Endodermal cell (in vitro differentiated cells): ENCODE results near the gene IPO11. TPM values are rescaled to one million over a fixed set of nuclear protein-coding genes. Genes with fewer than 3 reads are reported as not detected.

Experiments
- DNase-seq: peaks from one replicate; pipeline ENCODE4 v3.0.0-alpha.2; 2017
- H3K27ac ChIP-seq: 2 replicates; pipeline ENCODE4 v1.5.1; 2013; ENCODE audit warnings: mild to moderate bottlenecking, low read depth, low read length, moderate library complexity
- H3K27me3 ChIP-seq: 2 replicates; pipeline ENCODE4 v1.6.1; 2013; ENCODE audit warnings: mild to moderate bottlenecking, low read length, moderate library complexity; ENCODE audit not compliant: insufficient read depth, control insufficient read depth, poor library complexity, severe bottlenecking
- H3K36me3 ChIP-seq: 2 replicates; pipeline ENCODE4 v1.7.0; 2013; ENCODE audit warnings: mild to moderate bottlenecking, low read length, moderate library complexity; ENCODE audit not compliant: control insufficient read depth, insufficient read depth
- H3K4me1 ChIP-seq: one replicate; pipeline ENCODE4 v1.7.0; 2013; ENCODE audit warnings: low read length; ENCODE audit not compliant: control insufficient read depth, insufficient read depth
- H3K4me3 ChIP-seq: 2 replicates; pipeline ENCODE4 v1.5.1; 2013; ENCODE audit warnings: mild to moderate bottlenecking, low read length, moderate library complexity
- H3K9ac ChIP-seq: 2 replicates; pipeline ENCODE4 v1.6.1; 2013; ENCODE audit warnings: mild to moderate bottlenecking, low read length, moderate library complexity; ENCODE audit not compliant: poor library complexity, severe bottlenecking; ENCODE audit errors: extremely low read depth
- H3K9me3 ChIP-seq: 2 replicates; pipeline ENCODE4 v1.6.1; 2013; ENCODE audit warnings: mild to moderate bottlenecking, low read length, moderate library complexity; ENCODE audit not compliant: control insufficient read depth
- H3K27ac Mint-ChIP-seq: 2 replicates; pipeline ENCODE4 v1.8.0; 2020; ENCODE audit warnings: mixed read lengths
- H3K27me3 Mint-ChIP-seq: 2 replicates; pipeline ENCODE4 v1.8.0; 2021; ENCODE audit warnings: mild to moderate bottlenecking, mixed read lengths; ENCODE audit not compliant: insufficient read depth
- H3K36me3 Mint-ChIP-seq: 2 replicates; pipeline ENCODE4 v1.8.0; 2020; ENCODE audit warnings: low read depth, mixed read lengths
- H3K4me1 Mint-ChIP-seq: 2 replicates; pipeline ENCODE4 v1.8.0; 2020; ENCODE audit warnings: mixed read lengths
- H3K4me3 Mint-ChIP-seq: 2 replicates; pipeline ENCODE4 v1.8.0; 2020; ENCODE audit warnings: mild to moderate bottlenecking, moderate library complexity, mixed read lengths
- H3K9me3 Mint-ChIP-seq: 2 replicates; pipeline ENCODE4 v1.8.0; 2020; ENCODE audit warnings: mild to moderate bottlenecking, mixed read lengths
- WGBS, 2 experiments: methylation state at CpG; one replicate each; pipeline versions ENCODE4 v1.1.5 to v1.1.7; 2013; ENCODE audit warnings: missing lambda C conversion rate in 2 of 2, mixed read lengths in 1 of 2; ENCODE audit not compliant: insufficient coverage in 1 of 2, insufficient read length in 1 of 2; 5-methylcytosine and 5-hydroxymethylcytosine counted together
- total RNA-seq, 2 donors: library from RNA; stranded (reverse); fragmentation: NEBNext Ultra II Directional in 1 of 2; extraction: Animal tissue kit (Norgen Biotek cat#: 25700) in 1 of 2; gene quantifications; 2 replicates in 1 of 2; 3 replicates in 1 of 2; pipeline ENCODE4 v1.2.1, GENCODE V29; 2021
- TF ChIP-seq, protein P1 (sequence below): fragments of 200-600 bp; sonication (generic); conservative IDR thresholded peaks from 2 replicates; pipeline ENCODE4 v1.5.0; 2021; ENCODE audit warnings: antibody characterized with exemption, mild to moderate bottlenecking

IPO11 gene
- total RNA-seq, 2 donors from 2014 or later: 51.6 to 55.8 TPM

DNA sequence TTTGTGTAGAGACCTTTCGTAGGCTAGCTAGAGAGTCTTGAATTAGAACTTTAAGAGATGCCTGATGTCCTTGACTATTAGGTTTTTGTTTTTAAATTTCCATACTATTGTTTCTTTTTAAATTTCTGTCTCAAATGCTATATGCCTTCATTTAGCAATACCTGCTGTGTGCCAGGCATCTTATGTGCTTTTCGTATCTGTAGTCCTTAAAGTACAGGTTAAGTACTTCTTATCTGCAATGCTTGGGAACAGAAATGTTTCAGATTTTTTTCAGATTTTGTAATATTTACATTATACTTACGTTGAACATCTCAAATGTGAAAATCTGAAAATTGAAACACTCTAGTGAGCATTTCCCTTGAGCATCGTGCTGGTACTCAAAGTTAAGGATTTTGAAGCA, 49.0 kb downstream of the IPO11 start:
- no peak overlapping the region for H3K27ac ChIP-seq
- WGBS, 2 experiments: 98 to 100% methylated on average over 2 to 4 of the region's 4 CpGs
- no peaks in the 10 kb centered on the region for H3K36me3 ChIP-seq
- Mint-ChIP-seq H3K4me1 (peaks cover 18% of the 10 kb centered on the region), H3K27ac (no peak overlapping the region), H3K27me3 (no peaks in the 10 kb centered on the region), H3K9me3 (no peaks in the 10 kb centered on the region), H3K36me3 (peaks cover 10% of the 10 kb centered on the region), H3K4me3 (no peak overlapping the region)
- H3K27me3 ChIP-seq: no peaks in the 10 kb centered on the region
- TF ChIP-seq, protein P1, sequence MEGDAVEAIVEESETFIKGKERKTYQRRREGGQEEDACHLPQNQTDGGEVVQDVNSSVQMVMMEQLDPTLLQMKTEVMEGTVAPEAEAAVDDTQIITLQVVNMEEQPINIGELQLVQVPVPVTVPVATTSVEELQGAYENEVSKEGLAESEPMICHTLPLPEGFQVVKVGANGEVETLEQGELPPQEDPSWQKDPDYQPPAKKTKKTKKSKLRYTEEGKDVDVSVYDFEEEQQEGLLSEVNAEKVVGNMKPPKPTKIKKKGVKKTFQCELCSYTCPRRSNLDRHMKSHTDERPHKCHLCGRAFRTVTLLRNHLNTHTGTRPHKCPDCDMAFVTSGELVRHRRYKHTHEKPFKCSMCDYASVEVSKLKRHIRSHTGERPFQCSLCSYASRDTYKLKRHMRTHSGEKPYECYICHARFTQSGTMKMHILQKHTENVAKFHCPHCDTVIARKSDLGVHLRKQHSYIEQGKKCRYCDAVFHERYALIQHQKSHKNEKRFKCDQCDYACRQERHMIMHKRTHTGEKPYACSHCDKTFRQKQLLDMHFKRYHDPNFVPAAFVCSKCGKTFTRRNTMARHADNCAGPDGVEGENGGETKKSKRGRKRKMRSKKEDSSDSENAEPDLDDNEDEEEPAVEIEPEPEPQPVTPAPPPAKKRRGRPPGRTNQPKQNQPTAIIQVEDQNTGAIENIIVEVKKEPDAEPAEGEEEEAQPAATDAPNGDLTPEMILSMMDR: no peak
- no peak overlapping the region for H3K4me3 ChIP-seq
- peaks cover 6% of the 10 kb centered on the region for H3K4me1 ChIP-seq
- DNase-seq: no peak
- no peaks in the 10 kb centered on the region for H3K9me3 ChIP-seq
- H3K9ac ChIP-seq: no peak overlapping the region

DNA sequence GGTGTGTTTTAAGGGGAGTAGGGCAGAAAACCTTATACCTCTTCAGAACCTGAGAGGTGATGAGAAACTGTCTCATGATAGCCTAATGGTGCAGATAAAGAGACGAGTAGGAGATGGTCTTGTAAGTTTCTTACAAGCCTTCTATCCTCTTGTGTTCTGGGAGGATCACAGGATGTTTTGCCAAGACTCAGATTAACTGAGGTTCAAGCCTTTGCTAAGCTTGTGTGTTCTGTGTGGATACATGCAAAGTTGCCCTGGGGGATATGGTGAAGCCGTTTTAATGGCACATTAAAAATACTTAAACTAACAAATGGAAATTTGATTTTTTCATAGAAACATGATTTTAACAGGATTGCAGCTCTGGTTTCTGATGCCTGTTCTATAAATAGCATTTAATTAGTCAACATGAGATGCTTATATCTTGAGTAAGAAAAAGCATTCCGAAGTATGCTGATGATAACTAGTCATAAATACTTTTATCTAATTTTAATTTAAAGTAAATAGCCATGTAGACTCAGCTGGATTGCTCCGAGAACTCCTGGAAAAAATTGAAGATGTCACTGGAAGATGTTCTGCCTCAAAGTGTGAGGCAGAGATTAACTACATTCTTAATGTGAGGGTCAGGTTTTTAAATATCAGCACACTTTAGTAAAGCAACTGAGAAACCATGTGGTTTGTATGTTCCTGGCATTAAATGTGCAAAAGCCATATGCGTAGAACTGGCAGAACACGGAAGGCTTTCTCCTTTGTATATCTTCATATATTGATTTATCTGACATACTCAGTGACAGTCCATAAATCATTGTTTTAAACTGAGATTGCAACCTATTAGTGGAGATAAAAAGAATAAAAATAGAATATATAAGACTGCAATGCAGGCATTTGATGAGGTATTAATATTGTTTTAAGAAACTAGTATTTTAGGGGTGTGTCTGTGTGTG, 53.7 kb downstream of the IPO11 start:
- Mint-ChIP-seq H3K4me3 (no peak overlapping the region), H3K27ac (no peak overlapping the region), H3K9me3 (no peaks in the 10 kb centered on the region), H3K4me1 (peaks cover 4% of the 10 kb centered on the region), H3K36me3 (peaks cover 23% of the 10 kb centered on the region), H3K27me3 (no peaks in the 10 kb centered on the region)
- WGBS, 2 experiments: 89 to 99% methylated on average over 1 to 4 of the region's 6 CpGs
- Histone ChIP-seq H3K36me3 (peaks cover 33% of the 10 kb centered on the region), H3K27ac (no peak overlapping the region), H3K4me1 (no peaks in the 10 kb centered on the region), H3K4me3 (no peak overlapping the region), H3K9me3 (no peaks in the 10 kb centered on the region), H3K9ac (no peak overlapping the region), H3K27me3 (no peaks in the 10 kb centered on the region)
- TF ChIP-seq, protein P1: no peak
- no peak for DNase-seq

DNA sequence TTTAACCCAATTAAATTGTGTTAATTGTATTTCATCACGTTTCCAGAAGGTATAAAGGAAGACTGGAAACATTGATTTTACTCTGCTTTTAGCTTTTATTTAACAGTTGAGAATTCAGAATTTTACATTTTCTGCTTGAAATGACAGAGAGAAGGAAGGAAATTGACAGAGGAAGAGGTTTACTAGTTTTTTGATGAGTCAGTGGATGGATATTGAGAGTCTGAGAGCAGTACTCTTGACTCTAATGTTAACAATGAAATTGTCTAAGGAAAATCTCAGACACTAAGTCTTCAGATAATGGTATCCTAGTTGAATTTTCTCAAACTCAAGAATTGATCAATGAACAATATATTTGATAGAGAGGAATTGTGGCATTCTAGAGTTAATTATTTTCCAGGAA, 60.6 kb downstream of the IPO11 start:
- Mint-ChIP-seq H3K4me1 (peaks cover 8% of the 10 kb centered on the region), H3K27ac (no peak overlapping the region), H3K4me3 (no peak overlapping the region), H3K36me3 (peaks cover 20% of the 10 kb centered on the region), H3K9me3 (no peaks in the 10 kb centered on the region), H3K27me3 (no peaks in the 10 kb centered on the region)
- 90% methylated on average over 1 of the region's 1 CpG; no CpG with 5 or more reads in 1 of the 2 experiments for WGBS, 2 experiments
- Histone ChIP-seq H3K27me3 (no peaks in the 10 kb centered on the region), H3K36me3 (peaks cover 23% of the 10 kb centered on the region), H3K9me3 (no peaks in the 10 kb centered on the region), H3K27ac (no peak overlapping the region), H3K9ac (no peak overlapping the region), H3K4me1 (no peaks in the 10 kb centered on the region), H3K4me3 (no peak overlapping the region)
- TF ChIP-seq, protein P1: no peak
- no peak for DNase-seq
